Endothelial cell of umbilical vein (primary cell): ENCODE measurements around the gene COL4A2. TPM values are rescaled to one million over a fixed set of nuclear protein-coding genes. Genes with fewer than 3 reads are reported as not detected.

Experiments
- BruUV-seq: library from RNA; stranded (reverse); fragments of 400-500 nt; replicated peaks from 2 replicates; lab custom pipeline; 2021; lab: Mats Ljungman, UMichigan
- CTCF ChIA-PET: fragments of 300-600, 350-600 bp; sonication (Branson Sonifier 250); formaldehyde crosslinking; loops from one replicate; lab custom pipeline; 2021; ENCODE audit warnings: antibody characterized with exemption, inconsistent platforms; lab: Charles Lee
- POLR2A ChIA-PET: fragments of 300-600, 350-600 bp; sonication (Branson Sonifier 250); formaldehyde crosslinking; loops from one replicate; lab custom pipeline; 2021; ENCODE audit warnings: antibody characterized with exemption, inconsistent platforms; lab: Charles Lee
- DNase-seq: peaks from one replicate; pipeline ENCODE4 v3.0.0-alpha.2; 2011; ENCODE audit warnings: low read depth, low spot score
- FAIRE-seq: peaks from 2 replicates; lab custom pipeline; 2011; peaks lifted over from hg19 to GRCh38; lab: Jason Lieb, UNC
- H2AFZ ChIP-seq: 2 replicates; pipeline ENCODE4 v1.6.0; 2012; ENCODE audit warnings: low read depth, low read length, control low read depth, inconsistent platforms
- H3K27ac ChIP-seq: 2 replicates; pipeline ENCODE4 v1.5.1; 2011; ENCODE audit warnings: low read depth, mild to moderate bottlenecking, control low read depth, low read length, moderate library complexity; ENCODE audit not compliant: insufficient read depth
- H3K27me3 ChIP-seq, 2 experiments: 2 replicates each; pipeline versions ENCODE4 v1.6.0 to v1.6.1; 2011; ENCODE audit warnings: low read length in 2 of 2, mixed read lengths in 1 of 2; ENCODE audit not compliant: control insufficient read depth in 2 of 2, insufficient read depth in 2 of 2
- H3K36me3 ChIP-seq, 2 experiments: 2 replicates in 1 of 2; 3 replicates in 1 of 2; pipeline ENCODE4 v1.5.1; 2011; ENCODE audit warnings: low read length in 2 of 2, mild to moderate bottlenecking in 1 of 2, moderate library complexity in 1 of 2; ENCODE audit not compliant: control insufficient read depth in 2 of 2, insufficient read depth in 2 of 2; ENCODE audit errors: extremely low read depth in 1 of 2
- H3K4me1 ChIP-seq: 3 replicates; pipeline ENCODE4 v1.5.1; 2011; ENCODE audit warnings: mild to moderate bottlenecking, low read length; ENCODE audit not compliant: control insufficient read depth, insufficient read depth; ENCODE audit errors: extremely low read depth
- H3K4me2 ChIP-seq: 2 replicates; pipeline ENCODE4 v1.6.1; 2011; ENCODE audit warnings: low read length, control low read depth, mixed read lengths; ENCODE audit not compliant: insufficient read depth
- H3K4me3 ChIP-seq, 3 experiments: fragments of 200-600 bp in 1 of 3; sonication (generic), shearing (Covaris generic) in 1 of 3; replicated peaks in 1 of 3; 2 replicates each; pipeline ENCODE4 v1.5.1; 2011 to 2016; ENCODE audit warnings: control low read depth in 3 of 3, low read length in 3 of 3, mild to moderate bottlenecking in 2 of 3, inconsistent platforms in 1 of 3, low read depth in 1 of 3, moderate library complexity in 1 of 3; ENCODE audit not compliant: insufficient read depth in 1 of 3
- H3K79me2 ChIP-seq: 2 replicates; pipeline ENCODE4 v1.6.0; 2012; ENCODE audit warnings: low read length, inconsistent platforms; ENCODE audit not compliant: control insufficient read depth, insufficient read depth
- H3K9ac ChIP-seq: replicated peaks from 2 replicates; pipeline ENCODE3; 2011; ENCODE audit warnings: low read length, control low read depth; ENCODE audit not compliant: insufficient read depth; ENCODE audit errors: extremely low read depth
- H3K9me1 ChIP-seq: replicated peaks from 3 replicates; pipeline ENCODE4 v1.6.0; 2011; ENCODE audit warnings: mild to moderate bottlenecking, low read length; ENCODE audit not compliant: control insufficient read depth, insufficient read depth; ENCODE audit errors: extremely low read depth
- H3K9me3 ChIP-seq: replicated peaks from 2 replicates; pipeline ENCODE4 v1.5.1; 2012; ENCODE audit warnings: low read length, inconsistent platforms; ENCODE audit not compliant: control insufficient read depth, insufficient read depth
- H4K20me1 ChIP-seq: replicated peaks from 2 replicates; pipeline ENCODE3; 2011; ENCODE audit warnings: mild to moderate bottlenecking, low read length; ENCODE audit not compliant: control insufficient read depth, insufficient read depth; ENCODE audit errors: extremely low read depth
- FOS ChIP-seq: IDR thresholded peaks from 2 replicates; pipeline ENCODE4 v1.6.1; 2011; ENCODE audit warnings: mild to moderate bottlenecking, low read length, moderate library complexity, borderline replicate concordance; ENCODE audit not compliant: insufficient read depth
- GATA2 ChIP-seq: IDR thresholded peaks from 2 replicates; pipeline ENCODE4 v1.7.0; 2011; ENCODE audit warnings: low read depth, mild to moderate bottlenecking, moderate library complexity, mixed read lengths, low read length; ENCODE audit not compliant: insufficient read length, insufficient read depth
- MYC ChIP-seq: IDR thresholded peaks from one replicate; pipeline ENCODE4 v1.6.1; 2011; ENCODE audit warnings: mild to moderate bottlenecking, low read depth, low read length
- POLR2AphosphoS5 ChIP-seq: IDR thresholded peaks from 2 replicates; pipeline ENCODE4 v1.6.1; 2012; ENCODE audit warnings: low read depth, mild to moderate bottlenecking, control low read depth, low read length, moderate library complexity; ENCODE audit not compliant: insufficient read depth
- dilution Hi-C: fragments of 300-500 bp; cut with MboI; formaldehyde crosslinking; loops from one replicate; pipeline ENCODE4 v1.15.0; 2019; ENCODE audit warnings: low sequenced_read_pairs; ENCODE audit not compliant: extremely low pct_ligation_motif_present
- intact Hi-C: fragments of 100-400 bp; cut with micrococcal nuclease; formaldehyde crosslinking; loops from one replicate; pipeline ENCODE4 v1.10.0; 2022
- polyA plus RNA-seq, 4 experiments: library from polyadenylated mRNA; depleted of rRNA in 3 of 4; stranded (reverse) in 3 of 4; unstranded in 1 of 4; fragments of >200 nt; gene quantifications; 2 replicates each; pipeline versions ENCODE4 v1.2.1 to v1.2.3, GENCODE V29; 2011 to 2012; ENCODE audit warnings: missing spikeins in 1 of 4
- total RNA-seq: library from RNA; stranded (reverse); gene quantifications from 2 replicates; pipeline ENCODE4 v1.2.3, GENCODE V29; 2021

Gene COL4A2
- total and polyA plus RNA-seq, 2 donors (not counting 3 experiments of a cell fraction or from before 2014, with no cell fraction given) = 792 to 940 TPM

- BruUV-seq = TSS peak; percentile 76
- POLR2A ChIA-PET = interaction anchor here (0.6 to 1.2 kb wide), 2 partner anchors 23 to 29 kb away, joined by 4 to 8 read pairs; no protein-coding TSS in a partner anchor
- CTCF ChIA-PET = interaction anchor here (0.8 to 2.1 kb wide), 16 partner anchors 10 to 126 kb away, joined by 3 to 12 read pairs (median 4); partner anchors contain the start of genes COL4A1 and COL4A2
- no peak overlapping the region for H2AFZ ChIP-seq
- H3K4me1 ChIP-seq = peaks cover 33% of the 10 kb centered on the region
- H3K9ac ChIP-seq = peak overlapping the region; percentile 44
- peaks cover 0 to 3% of the 10 kb centered on the region in 2 experiments for H3K36me3 ChIP-seq
- TF ChIP-seq FOS = peak; percentile 29
- peak; percentile 66 for TF ChIP-seq GATA2
- no peak for TF ChIP-seq MYC
- peak; percentile 74 for TF ChIP-seq POLR2AphosphoS5
- H3K27ac ChIP-seq = peak overlapping the region; percentile 61
- no peaks in the 10 kb centered on the region for H3K9me3 ChIP-seq
- peaks cover 48% of the 10 kb centered on the region for H3K79me2 ChIP-seq
- intact Hi-C loops = loop anchor here (1.0 to 10.0 kb wide), 6 partner anchors 29 to 366 kb away; partner anchors contain the start of genes COL4A1, COL4A2 and ING1
- peak; percentile 80 for DNase-seq
- H3K4me3 ChIP-seq = no peak overlapping the region
- peak overlapping the region; percentile 10 for H3K4me2 ChIP-seq
- FAIRE-seq = peak; percentile 92
- peaks cover 4% of the 10 kb centered on the region for H4K20me1 ChIP-seq
- dilution Hi-C loops = no loop called here
- H3K9me1 ChIP-seq = no peaks in the 10 kb centered on the region
- H3K27me3 ChIP-seq = peaks cover 0 to 2% of the 10 kb centered on the region in 2 experiments
Observed at GRCh38 chr13:110348309-110349105, 41.4 kb downstream of the COL4A2 start.

- POLR2A ChIA-PET = no interaction called here
- H3K79me2 ChIP-seq = peaks cover 49% of the 10 kb centered on the region
Observed at GRCh38 chr13:110349239-110349638, 42.2 kb downstream of the COL4A2 start.

More at GRCh38 chr13:110349239-110349638, 42.2 kb downstream of the COL4A2 start:
- no peak for DNase-seq
- no peaks in the 10 kb centered on the region for H3K9me1 ChIP-seq
- H3K4me1 ChIP-seq = peaks cover 33% of the 10 kb centered on the region
- H3K36me3 ChIP-seq = peaks cover 0 to 3% of the 10 kb centered on the region in 2 experiments
- H3K9ac ChIP-seq = no peak overlapping the region
- no peak for FAIRE-seq
- TF ChIP-seq MYC = no peak
- dilution Hi-C loops = no loop called here
- CTCF ChIA-PET = interaction anchor here (1.9 kb wide), 1 partner anchor 26 kb away, joined by 4 read pairs; no protein-coding TSS in a partner anchor
- H3K9me3 ChIP-seq = no peaks in the 10 kb centered on the region
- H3K27me3 ChIP-seq = peaks cover 0 to 2% of the 10 kb centered on the region in 2 experiments
- H4K20me1 ChIP-seq = peaks cover 4% of the 10 kb centered on the region
- no peak overlapping the region for H3K4me2 ChIP-seq
- no peak overlapping the region for H3K4me3 ChIP-seq
- no TSS peak for BruUV-seq
- H2AFZ ChIP-seq = no peak overlapping the region
- no peak overlapping the region for H3K27ac ChIP-seq
- intact Hi-C loops = loop anchor here (2.0 to 10.0 kb wide), 2 partner anchors 34 to 366 kb away; partner anchors contain the start of gene ING1
